ENCODE measurements around the gene NUMBL.
A peak's percentile ranks its signal among the peaks of the same experiment; 100 is the strongest.

Gene NUMBL

DNA sequence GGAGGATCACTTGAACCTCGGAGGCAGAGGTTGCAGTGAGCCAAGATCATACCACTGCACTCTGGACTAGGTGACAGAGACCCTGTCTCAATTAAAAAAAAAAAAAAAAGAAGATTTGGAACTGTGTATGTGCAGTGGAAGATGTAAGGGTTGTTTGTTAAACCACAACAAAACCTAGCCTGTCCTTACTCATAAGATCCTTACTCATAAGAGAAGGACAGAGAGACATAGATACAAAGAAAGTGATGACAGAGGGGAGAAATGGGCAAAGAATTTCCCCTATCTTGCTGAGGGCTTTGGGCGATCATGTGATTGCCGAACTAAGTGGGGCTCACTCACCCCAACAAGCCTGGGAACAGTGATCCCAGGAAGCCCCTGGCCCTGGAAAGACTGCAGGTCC lies 34.4 kb upstream of the NUMBL start:
- peaks cover 14 to 48% of the 10 kb centered on the region in 2 donors for H3K36me3 ChIP-seq (ENCODE audit: control insufficient read depth in 1 of 2, insufficient read depth in 2 of 2, low read length in 2 of 2)
- H3K9ac ChIP-seq (ENCODE audit: low read depth in 1 of 2, low read length in 2 of 2) = no peak overlapping the region

DNA sequence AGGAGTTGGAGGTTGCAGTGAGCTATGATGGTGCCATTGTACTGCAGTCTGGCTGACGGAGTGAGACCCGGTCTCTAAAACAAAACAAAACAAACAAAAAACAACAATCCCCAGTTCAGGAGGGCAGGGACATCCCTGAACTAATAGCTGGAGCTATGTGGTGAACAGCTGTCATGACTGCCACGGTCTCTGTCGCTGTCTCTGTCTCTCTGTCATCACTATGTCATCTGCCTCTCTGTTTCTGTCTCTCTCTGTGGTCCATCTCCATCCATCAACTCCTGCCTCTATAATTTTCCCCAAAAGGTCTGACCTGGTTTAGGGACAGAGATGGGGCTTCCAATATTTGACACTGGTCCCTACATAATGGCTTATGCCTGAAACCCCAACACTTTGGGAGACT lies 33.9 kb upstream of the NUMBL start:
- no peaks in the 10 kb centered on the region for H3K9me3 ChIP-seq (ENCODE audit: control insufficient read depth in 1 of 2, low read length in 2 of 2)
- no peak overlapping the region for H3K9ac ChIP-seq (ENCODE audit: low read depth in 1 of 2, low read length in 2 of 2)
- no peaks in the 10 kb centered on the region for H3K27me3 ChIP-seq (ENCODE audit: control insufficient read depth in 1 of 2, insufficient read depth in 2 of 2, low read length in 2 of 2)
- H3K36me3 ChIP-seq (ENCODE audit: control insufficient read depth in 1 of 2, insufficient read depth in 2 of 2, low read length in 2 of 2) = peaks cover 14 to 48% of the 10 kb centered on the region in 2 donors
- no peak overlapping the region for H3K27ac ChIP-seq (ENCODE audit: low read depth, low read length)
- H3K4me1 ChIP-seq (ENCODE audit: control insufficient read depth in 1 of 2, insufficient read depth in 2 of 2, low read length in 2 of 2) = peaks cover 20 to 22% of the 10 kb centered on the region in 2 donors
- H3K4me3 ChIP-seq (ENCODE audit: low read depth in 1 of 2, low read length in 2 of 2) = no peak overlapping the region

More for the DNA sequence above, 34.4 kb upstream of the NUMBL start:
- H3K27ac ChIP-seq (ENCODE audit: low read depth, low read length) = no peak overlapping the region
- H3K4me3 ChIP-seq (ENCODE audit: low read depth in 1 of 2, low read length in 2 of 2) = no peak overlapping the region
- H3K27me3 ChIP-seq (ENCODE audit: control insufficient read depth in 1 of 2, insufficient read depth in 2 of 2, low read length in 2 of 2) = no peaks in the 10 kb centered on the region
- peaks cover 14 to 17% of the 10 kb centered on the region in 2 donors for H3K4me1 ChIP-seq (ENCODE audit: control insufficient read depth in 1 of 2, insufficient read depth in 2 of 2, low read length in 2 of 2)
- no peaks in the 10 kb centered on the region for H3K9me3 ChIP-seq (ENCODE audit: control insufficient read depth in 1 of 2, low read length in 2 of 2)

DNA sequence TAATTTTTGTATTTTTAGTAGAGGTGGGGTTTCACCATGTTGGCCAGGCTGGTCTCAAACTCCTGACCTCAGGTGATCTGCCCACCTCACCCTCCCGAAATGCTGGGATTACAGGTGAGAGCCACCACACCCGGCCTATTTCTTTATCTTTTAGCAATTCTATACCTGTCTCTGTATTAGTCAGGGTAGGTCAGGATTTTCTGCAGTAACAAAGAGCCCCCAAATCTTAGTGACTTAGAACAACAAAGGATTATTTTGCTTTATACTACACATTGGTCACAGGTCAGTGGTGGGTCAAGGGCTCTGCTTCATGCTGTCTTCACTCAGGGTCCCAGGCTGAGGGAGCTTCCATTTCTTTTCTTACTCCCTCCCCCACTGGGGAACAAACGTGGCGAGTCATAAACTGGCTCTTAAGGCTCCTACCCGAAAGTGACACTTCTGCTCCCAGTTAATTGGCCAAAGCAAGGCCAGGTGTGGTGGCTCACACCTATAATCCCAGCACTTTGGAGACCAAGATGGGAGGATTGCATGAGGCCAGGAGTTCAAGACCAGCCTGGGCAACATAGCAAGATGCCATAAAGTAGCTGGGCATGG lies 33.3 kb upstream of the NUMBL start:
- Histone ChIP-seq H3K27me3 (ENCODE audit: control insufficient read depth in 1 of 2, insufficient read depth in 2 of 2, low read length in 2 of 2) (no peaks in the 10 kb centered on the region), H3K9ac (ENCODE audit: low read depth in 1 of 2, low read length in 2 of 2) (no peak overlapping the region), H3K9me3 (ENCODE audit: control insufficient read depth in 1 of 2, low read length in 2 of 2) (no peaks in the 10 kb centered on the region), H3K36me3 (ENCODE audit: control insufficient read depth in 1 of 2, insufficient read depth in 2 of 2, low read length in 2 of 2) (peaks cover 14 to 45% of the 10 kb centered on the region in 2 donors), H3K4me3 (ENCODE audit: low read depth in 1 of 2, low read length in 2 of 2) (no peak overlapping the region), H3K4me1 (ENCODE audit: control insufficient read depth in 1 of 2, insufficient read depth in 2 of 2, low read length in 2 of 2) (peaks cover 20 to 25% of the 10 kb centered on the region in 2 donors), H3K27ac (ENCODE audit: low read depth, low read length) (no peak overlapping the region)

DNA sequence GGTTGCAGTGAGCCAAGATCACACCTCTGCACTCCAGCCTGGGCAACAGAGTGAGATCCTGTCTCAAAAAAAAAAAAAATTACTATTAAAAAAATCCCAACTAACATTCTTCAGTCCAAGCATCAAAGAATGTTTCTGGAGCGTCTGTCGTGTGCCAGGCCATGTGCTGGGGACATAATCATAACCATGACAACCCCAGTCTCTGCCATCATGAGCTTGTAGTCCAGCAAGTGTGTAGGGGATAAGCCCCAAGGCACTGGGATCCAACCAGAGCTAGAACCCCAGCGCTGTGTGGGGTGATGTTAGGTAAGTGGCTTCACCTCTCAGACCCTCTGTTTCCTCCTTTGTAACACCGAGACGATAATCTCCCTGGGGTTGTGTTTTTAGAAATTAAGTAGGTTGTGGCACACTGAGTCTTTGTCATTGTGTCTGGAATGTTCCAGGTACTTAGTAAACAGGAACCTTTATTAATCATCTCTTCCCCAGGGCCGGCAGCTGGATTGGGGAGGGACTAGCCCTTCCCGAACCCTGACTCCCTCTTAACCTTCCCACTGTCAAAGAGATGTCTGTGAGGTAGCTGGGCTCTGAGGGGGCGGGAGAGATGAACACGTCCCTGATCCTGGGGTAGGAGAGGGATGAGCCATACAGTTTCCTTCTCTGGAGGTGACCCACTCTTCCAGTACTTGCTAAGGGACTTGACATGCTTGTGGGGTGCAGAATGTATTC lies 31.6 kb upstream of the NUMBL start:
- peak overlapping the region in 1 of 2 donors; percentile 7 for H3K4me3 ChIP-seq (ENCODE audit: low read depth in 1 of 2, low read length in 2 of 2)
- H3K9ac ChIP-seq (ENCODE audit: low read depth in 1 of 2, low read length in 2 of 2) = no peak overlapping the region
- H3K9me3 ChIP-seq (ENCODE audit: control insufficient read depth in 1 of 2, low read length in 2 of 2) = no peaks in the 10 kb centered on the region
- H3K27me3 ChIP-seq (ENCODE audit: control insufficient read depth in 1 of 2, insufficient read depth in 2 of 2, low read length in 2 of 2) = no peaks in the 10 kb centered on the region
- H3K4me1 ChIP-seq (ENCODE audit: control insufficient read depth in 1 of 2, insufficient read depth in 2 of 2, low read length in 2 of 2) = peaks cover 33 to 38% of the 10 kb centered on the region in 2 donors
- peaks cover 14 to 30% of the 10 kb centered on the region in 2 donors for H3K36me3 ChIP-seq (ENCODE audit: control insufficient read depth in 1 of 2, insufficient read depth in 2 of 2, low read length in 2 of 2)
- no peak overlapping the region for H3K27ac ChIP-seq (ENCODE audit: low read depth, low read length)

DNA sequence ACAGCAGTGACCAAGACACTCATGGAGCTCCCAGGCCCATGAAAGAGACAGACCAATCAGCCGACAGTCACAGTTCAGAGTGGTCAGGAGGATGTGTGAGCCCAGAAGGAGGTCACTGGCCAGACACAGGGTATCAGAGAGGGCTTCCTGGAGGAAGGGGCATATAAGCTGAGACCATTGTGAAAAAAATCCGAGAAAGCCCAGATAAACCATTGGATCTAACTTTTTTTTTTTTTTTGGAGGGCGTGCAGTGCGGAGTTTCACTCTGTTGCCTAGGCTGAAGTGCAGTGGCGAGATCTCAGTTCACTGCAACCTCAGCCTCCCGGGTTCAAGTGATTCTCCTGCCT lies 30.7 kb upstream of the NUMBL start:
- Histone ChIP-seq H3K9me3 (ENCODE audit: control insufficient read depth in 1 of 2, low read length in 2 of 2) (no peaks in the 10 kb centered on the region), H3K27me3 (ENCODE audit: control insufficient read depth in 1 of 2, insufficient read depth in 2 of 2, low read length in 2 of 2) (no peaks in the 10 kb centered on the region), H3K36me3 (ENCODE audit: control insufficient read depth in 1 of 2, insufficient read depth in 2 of 2, low read length in 2 of 2) (peaks cover 10 to 22% of the 10 kb centered on the region in 2 donors), H3K27ac (ENCODE audit: low read depth, low read length) (peak overlapping the region; percentile 34), H3K9ac (ENCODE audit: low read depth in 1 of 2, low read length in 2 of 2) (peak overlapping the region in 1 of 2 donors; percentile 99), H3K4me3 (ENCODE audit: low read depth in 1 of 2, low read length in 2 of 2) (peak overlapping the region; percentile 24 to 90), H3K4me1 (ENCODE audit: control insufficient read depth in 1 of 2, insufficient read depth in 2 of 2, low read length in 2 of 2) (peaks cover 36 to 41% of the 10 kb centered on the region in 2 donors)

DNA sequence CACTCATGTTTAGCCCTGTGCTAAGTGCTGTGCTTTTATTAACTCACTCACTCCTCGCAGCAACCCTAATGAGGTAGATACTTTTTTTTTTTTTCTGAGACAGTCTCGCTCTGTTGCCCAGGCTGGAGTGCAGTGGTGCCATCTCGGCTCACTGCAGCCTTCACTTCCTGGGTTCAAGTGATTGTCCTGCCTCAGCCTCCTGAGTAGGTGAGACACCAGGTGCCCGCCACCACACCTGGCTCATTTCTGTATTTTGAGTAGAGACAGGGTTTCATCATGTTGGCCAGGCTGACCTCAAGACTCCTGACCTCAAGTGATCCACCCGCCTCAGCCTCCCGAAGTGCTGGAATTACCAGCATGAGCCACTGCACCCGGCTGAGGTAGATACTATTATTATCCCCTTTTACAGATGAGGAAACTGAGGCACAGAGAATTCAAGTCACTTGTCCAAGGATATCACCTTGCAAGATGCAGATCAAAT lies 29.0 kb upstream of the NUMBL start:
- Histone ChIP-seq H3K4me1 (ENCODE audit: control insufficient read depth in 1 of 2, insufficient read depth in 2 of 2, low read length in 2 of 2) (peaks cover 40 to 52% of the 10 kb centered on the region in 2 donors), H3K36me3 (ENCODE audit: control insufficient read depth in 1 of 2, insufficient read depth in 2 of 2, low read length in 2 of 2) (peaks cover 2 to 11% of the 10 kb centered on the region in 2 donors), H3K9me3 (ENCODE audit: control insufficient read depth in 1 of 2, low read length in 2 of 2) (no peaks in the 10 kb centered on the region), H3K27ac (ENCODE audit: low read depth, low read length) (peak overlapping the region; percentile 97), H3K9ac (ENCODE audit: low read depth in 1 of 2, low read length in 2 of 2) (peak overlapping the region; percentile 98 to 99), H3K4me3 (ENCODE audit: low read depth in 1 of 2, low read length in 2 of 2) (peak overlapping the region; percentile 89 to 90), H3K27me3 (ENCODE audit: control insufficient read depth in 1 of 2, insufficient read depth in 2 of 2, low read length in 2 of 2) (no peaks in the 10 kb centered on the region)

DNA sequence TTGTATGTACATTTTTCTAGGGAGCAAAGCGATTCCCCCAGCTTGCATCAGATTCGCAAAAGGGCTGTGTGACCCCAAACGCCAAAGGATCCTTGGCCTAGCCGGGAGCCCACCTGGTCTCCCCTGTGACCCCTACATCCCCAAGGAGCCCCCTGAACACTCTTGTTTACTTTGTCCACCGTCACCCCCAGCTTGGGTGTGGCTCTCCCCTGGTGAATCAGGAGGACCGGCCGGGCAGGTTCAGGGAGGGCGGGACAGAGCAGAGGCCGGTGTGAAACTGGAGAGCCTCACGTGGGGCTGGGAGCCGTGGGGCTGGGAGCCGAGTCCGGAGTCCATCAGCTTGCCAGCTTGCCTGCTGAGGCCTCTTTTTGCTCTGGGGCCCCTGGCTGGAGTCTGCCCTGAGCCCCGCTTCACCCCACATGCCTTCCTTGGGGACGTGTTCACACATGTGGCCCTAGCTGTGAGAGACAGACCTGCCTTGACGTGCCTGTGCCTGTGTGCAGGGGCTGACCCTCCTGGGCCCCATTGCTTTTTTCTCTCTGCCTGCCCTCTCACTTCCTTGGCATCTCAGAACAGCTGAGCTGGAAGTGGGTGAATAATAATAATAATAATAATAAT lies 28.4 kb upstream of the NUMBL start:
- peaks cover 40 to 52% of the 10 kb centered on the region in 2 donors for H3K4me1 ChIP-seq (ENCODE audit: control insufficient read depth in 1 of 2, insufficient read depth in 2 of 2, low read length in 2 of 2)
- peaks cover 2 to 5% of the 10 kb centered on the region in 2 donors for H3K36me3 ChIP-seq (ENCODE audit: control insufficient read depth in 1 of 2, insufficient read depth in 2 of 2, low read length in 2 of 2)
- no peaks in the 10 kb centered on the region for H3K9me3 ChIP-seq (ENCODE audit: control insufficient read depth in 1 of 2, low read length in 2 of 2)
- H3K27me3 ChIP-seq (ENCODE audit: control insufficient read depth in 1 of 2, insufficient read depth in 2 of 2, low read length in 2 of 2) = no peaks in the 10 kb centered on the region
- H3K9ac ChIP-seq (ENCODE audit: low read depth in 1 of 2, low read length in 2 of 2) = peak overlapping the region; percentile 98 to 99
- H3K27ac ChIP-seq (ENCODE audit: low read depth, low read length) = peak overlapping the region; percentile 97
- H3K4me3 ChIP-seq (ENCODE audit: low read depth in 1 of 2, low read length in 2 of 2) = peak overlapping the region; percentile 89 to 90

DNA sequence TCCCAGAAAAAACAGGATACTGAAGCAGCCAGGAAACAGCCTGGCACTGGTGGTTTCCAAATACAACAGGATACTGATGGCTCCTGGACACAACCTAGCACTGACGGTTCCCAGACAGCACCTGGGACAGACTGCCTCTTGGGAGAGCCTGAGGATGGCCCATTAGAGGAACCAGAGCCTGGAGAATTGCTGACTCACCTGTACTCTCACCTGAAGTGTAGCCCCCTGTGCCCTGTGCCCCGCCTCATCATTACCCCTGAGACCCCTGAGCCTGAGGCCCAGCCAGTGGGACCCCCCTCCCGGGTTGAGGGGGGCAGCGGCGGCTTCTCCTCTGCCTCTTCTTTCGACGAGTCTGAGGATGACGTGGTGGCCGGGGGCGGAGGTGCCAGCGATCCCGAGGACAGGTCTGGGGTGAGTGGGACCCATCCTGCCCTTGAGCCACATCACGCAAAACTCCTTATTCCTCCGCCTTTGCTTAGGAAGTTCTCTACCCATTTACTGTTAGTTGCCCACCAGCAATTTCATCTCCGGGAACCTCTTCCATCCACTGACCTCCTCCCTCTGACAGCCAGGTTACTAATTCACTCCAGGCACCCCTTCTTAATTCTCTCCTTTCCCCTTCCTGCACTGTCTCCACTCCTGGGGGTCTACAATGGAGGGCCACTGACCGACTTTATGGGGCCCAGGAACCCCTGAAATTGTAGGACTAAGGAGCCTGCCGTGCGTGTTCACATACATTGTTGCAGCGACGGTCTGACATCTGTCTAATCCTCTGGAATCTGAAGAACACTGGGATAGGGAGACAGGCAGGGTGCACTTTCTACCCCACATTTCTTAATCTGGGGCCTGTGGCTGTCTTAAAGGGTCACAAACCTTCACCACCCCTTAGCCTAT lies 27.7 kb upstream of the NUMBL start:
- Histone ChIP-seq H3K4me3 (ENCODE audit: low read depth in 1 of 2, low read length in 2 of 2) (peak overlapping the region; percentile 89 to 90), H3K27me3 (ENCODE audit: control insufficient read depth in 1 of 2, insufficient read depth in 2 of 2, low read length in 2 of 2) (no peaks in the 10 kb centered on the region), H3K36me3 (ENCODE audit: control insufficient read depth in 1 of 2, insufficient read depth in 2 of 2, low read length in 2 of 2) (peaks cover 0 to 2% of the 10 kb centered on the region in 2 donors), H3K27ac (ENCODE audit: low read depth, low read length) (peak overlapping the region; percentile 97), H3K9me3 (ENCODE audit: control insufficient read depth in 1 of 2, low read length in 2 of 2) (no peaks in the 10 kb centered on the region), H3K4me1 (ENCODE audit: control insufficient read depth in 1 of 2, insufficient read depth in 2 of 2, low read length in 2 of 2) (peaks cover 40 to 52% of the 10 kb centered on the region in 2 donors), H3K9ac (ENCODE audit: low read depth in 1 of 2, low read length in 2 of 2) (peak overlapping the region; percentile 98 to 99)

DNA sequence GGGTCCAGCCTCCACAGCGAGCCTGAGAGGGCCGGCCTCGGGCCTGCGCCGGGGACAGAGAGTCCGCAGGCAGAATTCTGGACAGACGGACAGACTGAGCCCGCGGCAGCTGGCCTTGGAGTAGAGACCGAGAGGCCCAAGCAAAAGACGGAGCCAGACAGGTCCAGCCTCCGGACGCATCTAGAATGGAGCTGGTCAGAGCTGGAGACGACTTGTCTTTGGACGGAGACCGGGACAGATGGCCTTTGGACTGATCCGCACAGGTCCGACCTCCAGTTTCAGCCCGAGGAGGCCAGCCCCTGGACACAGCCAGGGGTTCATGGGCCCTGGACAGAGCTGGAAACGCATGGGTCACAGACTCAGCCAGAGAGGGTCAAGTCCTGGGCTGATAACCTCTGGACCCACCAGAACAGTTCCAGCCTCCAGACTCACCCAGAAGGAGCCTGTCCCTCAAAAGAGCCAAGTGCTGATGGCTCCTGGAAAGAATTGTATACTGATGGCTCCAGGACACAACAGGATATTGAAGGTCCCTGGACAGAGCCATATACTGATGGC lies 27.0 kb upstream of the NUMBL start:
- peak overlapping the region; percentile 97 for H3K27ac ChIP-seq (ENCODE audit: low read depth, low read length)
- peak overlapping the region; percentile 98 to 99 for H3K9ac ChIP-seq (ENCODE audit: low read depth in 1 of 2, low read length in 2 of 2)
- peaks cover 40 to 51% of the 10 kb centered on the region in 2 donors for H3K4me1 ChIP-seq (ENCODE audit: control insufficient read depth in 1 of 2, insufficient read depth in 2 of 2, low read length in 2 of 2)
- no peaks in the 10 kb centered on the region for H3K9me3 ChIP-seq (ENCODE audit: control insufficient read depth in 1 of 2, low read length in 2 of 2)
- H3K27me3 ChIP-seq (ENCODE audit: control insufficient read depth in 1 of 2, insufficient read depth in 2 of 2, low read length in 2 of 2) = no peaks in the 10 kb centered on the region
- H3K4me3 ChIP-seq (ENCODE audit: low read depth in 1 of 2, low read length in 2 of 2) = peak overlapping the region; percentile 89 to 90
- H3K36me3 ChIP-seq (ENCODE audit: control insufficient read depth in 1 of 2, insufficient read depth in 2 of 2, low read length in 2 of 2) = peaks cover under 1 to 4% of the 10 kb centered on the region in 2 donors
